Measurements from ENCODE around the gene FZD1. TPM values are rescaled to one million over a fixed set of nuclear protein-coding genes. Genes with fewer than 3 reads are reported as not detected.

The FZD1 gene
- total RNA-seq, 3 donors from 2014 or later: 11.0 to 36.1 (median 20.0) TPM

- Histone ChIP-seq H3K4me1 (no peaks in the 10 kb centered on the region), H3K9me3 (no peaks in the 10 kb centered on the region), H3K27me3 (no peaks in the 10 kb centered on the region), H3K27ac (peak overlapping the region; percentile 74 to 83), H3K36me3 (no peaks in the 10 kb centered on the region), H3K4me3 (no peak overlapping the region)
- intact Hi-C loops (cut with DNase I; ENCODE audit: low total_unique reads): no loop called here
- no peak for TF ChIP-seq CTCF (IDR thresholded peaks at IDR 0.05)
- TF ChIP-seq POLR2AphosphoS5 (IDR thresholded peaks at IDR 0.05): peak in 1 of 3 donors; percentile 26
- no peak for TF ChIP-seq POLR2A (IDR thresholded peaks at IDR 0.05)
- no peak for DNase-seq (ENCODE audit: low spot score in 2 of 2)
Observed at GRCh38 chr7:91240376-91240941, 23.8 kb upstream of the FZD1 start.

DNA sequence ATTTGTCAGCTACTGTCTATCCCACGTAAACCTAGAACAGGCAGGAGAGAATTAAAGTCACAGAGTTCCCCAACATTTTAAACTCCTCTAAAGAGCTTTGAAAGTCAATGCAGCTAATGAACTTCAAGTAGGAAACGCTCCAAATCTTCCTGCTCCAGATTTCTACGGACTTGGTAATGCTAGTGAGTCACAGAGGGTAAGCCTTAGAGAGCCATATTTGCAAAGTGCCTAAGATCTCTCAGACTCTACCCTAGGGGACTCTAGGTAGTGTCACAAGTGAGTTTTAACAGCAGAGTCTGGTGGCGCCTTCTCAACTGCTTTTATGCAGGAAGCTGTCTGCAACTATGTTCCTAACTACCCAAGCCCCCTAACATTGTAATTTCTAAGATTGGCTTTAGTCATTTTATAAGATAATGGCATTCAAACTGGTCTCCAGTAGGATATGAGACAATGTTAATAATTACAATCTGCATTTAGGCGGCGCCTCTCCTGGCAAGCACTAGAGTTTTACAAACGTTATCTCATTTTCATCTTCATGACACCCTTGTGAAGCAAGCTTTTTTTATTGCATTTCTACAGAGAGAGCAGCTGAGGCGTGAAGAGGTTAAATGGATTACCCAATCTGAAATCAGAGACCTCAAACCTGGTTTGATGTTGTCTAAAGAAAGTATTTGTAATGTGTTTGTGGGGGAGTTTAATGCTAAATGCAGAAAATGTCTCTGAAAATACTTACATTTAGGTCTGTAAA, 22.0 kb upstream of the FZD1 start:
- Histone ChIP-seq H3K36me3 (no peaks in the 10 kb centered on the region), H3K27me3 (no peaks in the 10 kb centered on the region), H3K4me3 (no peak overlapping the region), H3K4me1 (no peaks in the 10 kb centered on the region), H3K27ac (no peak overlapping the region), H3K9me3 (no peaks in the 10 kb centered on the region)
- intact Hi-C loops (cut with DNase I; ENCODE audit: low total_unique reads): no loop called here
- TF ChIP-seq POLR2A (IDR thresholded peaks at IDR 0.05) (no peak), POLR2AphosphoS5 (IDR thresholded peaks at IDR 0.05) (no peak), CTCF (IDR thresholded peaks at IDR 0.05) (no peak)
- no peak for DNase-seq (ENCODE audit: low spot score in 2 of 2)

GRCh38 chr7:91243591-91244301, 20.5 kb upstream of the FZD1 start:
- no peak for TF ChIP-seq CTCF (IDR thresholded peaks at IDR 0.05)
- no peak for TF ChIP-seq POLR2A (IDR thresholded peaks at IDR 0.05)
- TF ChIP-seq POLR2AphosphoS5 (IDR thresholded peaks at IDR 0.05): no peak
- Histone ChIP-seq H3K27me3 (no peaks in the 10 kb centered on the region), H3K4me1 (no peaks in the 10 kb centered on the region), H3K27ac (no peak overlapping the region), H3K9me3 (no peaks in the 10 kb centered on the region), H3K4me3 (no peak overlapping the region), H3K36me3 (no peaks in the 10 kb centered on the region)
- intact Hi-C loops (cut with DNase I; ENCODE audit: low total_unique reads): no loop called here
- DNase-seq (ENCODE audit: low spot score in 2 of 2): no peak

- no peaks in the 10 kb centered on the region for H3K27me3 ChIP-seq
- no peaks in the 10 kb centered on the region for H3K9me3 ChIP-seq
- H3K27ac ChIP-seq: no peak overlapping the region
- no peak for DNase-seq (ENCODE audit: low spot score in 2 of 2)
- TF ChIP-seq CTCF (IDR thresholded peaks at IDR 0.05): no peak
- TF ChIP-seq POLR2AphosphoS5 (IDR thresholded peaks at IDR 0.05): no peak
- no peak for TF ChIP-seq POLR2A (IDR thresholded peaks at IDR 0.05)
- H3K4me1 ChIP-seq: no peaks in the 10 kb centered on the region
- H3K4me3 ChIP-seq: no peak overlapping the region
- H3K36me3 ChIP-seq: no peaks in the 10 kb centered on the region
- intact Hi-C loops (cut with DNase I; ENCODE audit: low total_unique reads): no loop called here
Observed at GRCh38 chr7:91247500-91247899, 16.7 kb upstream of the FZD1 start.

GRCh38 chr7:91248996-91249395, 15.2 kb upstream of the FZD1 start:
- intact Hi-C loops (cut with DNase I; ENCODE audit: low total_unique reads): no loop called here

More at GRCh38 chr7:91248996-91249395, 15.2 kb upstream of the FZD1 start:
- no peaks in the 10 kb centered on the region for H3K27me3 ChIP-seq
- no peak for DNase-seq (ENCODE audit: low spot score in 2 of 2)
- H3K4me1 ChIP-seq: no peaks in the 10 kb centered on the region
- H3K27ac ChIP-seq: peak overlapping the region; percentile 49 to 53
- H3K9me3 ChIP-seq: no peaks in the 10 kb centered on the region
- H3K36me3 ChIP-seq: no peaks in the 10 kb centered on the region
- TF ChIP-seq POLR2A (IDR thresholded peaks at IDR 0.05) (no peak), POLR2AphosphoS5 (IDR thresholded peaks at IDR 0.05) (no peak), CTCF (IDR thresholded peaks at IDR 0.05) (no peak)
- H3K4me3 ChIP-seq: no peak overlapping the region
